Natural killer cell (primary cell): ENCODE results near the gene SPRED2. TPM values are rescaled to one million over a fixed set of nuclear protein-coding genes. Genes with fewer than 3 reads are reported as not detected.

Experiments
- ATAC-seq, 3 donors: fragments of 150-1000 bp in 2 of 3; fragments of 200-7000 bp in 1 of 3; cut with Tn5 transposase; 1 replicate in 1 of 3; 2 replicates in 2 of 3; pipeline ENCODE4 v1.10.0; 2021; ENCODE audit warnings: mild to moderate bottlenecking in 2 of 3, moderate library complexity in 2 of 3
- DNase-seq, 2 donors: peaks; one replicate each; pipeline versions ENCODE4 v3.0.0 to v3.0.0-alpha.2; 2013 to 2021; ENCODE audit warnings: mixed read lengths in 1 of 2
- H3K27ac ChIP-seq: one replicate; pipeline ENCODE4 v1.5.1; 2013; ENCODE audit warnings: mild to moderate bottlenecking, low read length
- H3K27me3 ChIP-seq: one replicate; pipeline ENCODE4 v1.6.1; 2013; ENCODE audit warnings: low read length; ENCODE audit not compliant: control insufficient read depth, insufficient read depth
- H3K36me3 ChIP-seq: one replicate; pipeline ENCODE4 v1.6.1; 2013; ENCODE audit warnings: low read length; ENCODE audit not compliant: control insufficient read depth, insufficient read depth
- H3K4me1 ChIP-seq: one replicate; pipeline ENCODE4 v1.6.1; 2013; ENCODE audit warnings: low read length; ENCODE audit not compliant: control insufficient read depth, insufficient read depth
- H3K4me3 ChIP-seq: one replicate; pipeline ENCODE4 v1.5.1; 2013; ENCODE audit warnings: low read length
- H3K9me3 ChIP-seq: one replicate; pipeline ENCODE4 v1.6.1; 2013; ENCODE audit warnings: low read length; ENCODE audit not compliant: control insufficient read depth, insufficient read depth
- H3K27ac Mint-ChIP-seq, 2 donors: one replicate each; pipeline ENCODE4 v1.8.0; 2022; ENCODE audit warnings: mild to moderate bottlenecking in 2 of 2, mixed read lengths in 2 of 2, moderate library complexity in 1 of 2
- H3K27me3 Mint-ChIP-seq, 2 donors: one replicate each; pipeline ENCODE4 v1.8.0; 2022; ENCODE audit warnings: low read depth in 2 of 2, mixed read lengths in 2 of 2
- H3K36me3 Mint-ChIP-seq: one replicate; pipeline ENCODE4 v1.8.0; 2022; ENCODE audit warnings: mixed read lengths
- H3K4me1 Mint-ChIP-seq, 2 donors: one replicate each; pipeline ENCODE4 v1.8.0; 2022; ENCODE audit warnings: mixed read lengths in 2 of 2
- H3K4me3 Mint-ChIP-seq: one replicate; pipeline ENCODE4 v1.8.0; 2022; ENCODE audit warnings: mild to moderate bottlenecking, moderate library complexity, mixed read lengths
- H3K9me3 Mint-ChIP-seq, 2 donors: one replicate each; pipeline ENCODE4 v1.8.0; 2022; ENCODE audit warnings: mixed read lengths in 2 of 2
- WGBS: methylation state at CpG from one replicate; pipeline ENCODE4 v1.1.7; 2013; ENCODE audit warnings: missing lambda C conversion rate; ENCODE audit not compliant: insufficient coverage; 5-methylcytosine and 5-hydroxymethylcytosine counted together
- intact Hi-C: fragments of 100-400 bp; cut with micrococcal nuclease; formaldehyde crosslinking; loops from one replicate; pipeline ENCODE4 v1.14.2; 2022
- total RNA-seq, 4 donors: library from RNA; stranded (reverse); fragments of 120-200 nt in 1 of 4; gene quantifications; one replicate each; pipeline versions ENCODE4 v1.2.3 to v1.2.4, GENCODE V29; 2013 to 2022
- TF ChIP-seq, protein P1 (sequence below): fragments of 200-600 bp; IDR thresholded peaks from one replicate; pipeline ENCODE4 v1.8.0; 2022; ENCODE audit warnings: antibody characterized with exemption

Gene SPRED2
- total RNA-seq, 3 donors from 2014 or later (not counting 1 experiment from before 2014, with no cell fraction given), result 3.8 to 8.6 (median 8.3) TPM

GRCh38 chr2:65314801-65315441, 117.5 kb downstream of the SPRED2 start:
- TF ChIP-seq, protein P1, sequence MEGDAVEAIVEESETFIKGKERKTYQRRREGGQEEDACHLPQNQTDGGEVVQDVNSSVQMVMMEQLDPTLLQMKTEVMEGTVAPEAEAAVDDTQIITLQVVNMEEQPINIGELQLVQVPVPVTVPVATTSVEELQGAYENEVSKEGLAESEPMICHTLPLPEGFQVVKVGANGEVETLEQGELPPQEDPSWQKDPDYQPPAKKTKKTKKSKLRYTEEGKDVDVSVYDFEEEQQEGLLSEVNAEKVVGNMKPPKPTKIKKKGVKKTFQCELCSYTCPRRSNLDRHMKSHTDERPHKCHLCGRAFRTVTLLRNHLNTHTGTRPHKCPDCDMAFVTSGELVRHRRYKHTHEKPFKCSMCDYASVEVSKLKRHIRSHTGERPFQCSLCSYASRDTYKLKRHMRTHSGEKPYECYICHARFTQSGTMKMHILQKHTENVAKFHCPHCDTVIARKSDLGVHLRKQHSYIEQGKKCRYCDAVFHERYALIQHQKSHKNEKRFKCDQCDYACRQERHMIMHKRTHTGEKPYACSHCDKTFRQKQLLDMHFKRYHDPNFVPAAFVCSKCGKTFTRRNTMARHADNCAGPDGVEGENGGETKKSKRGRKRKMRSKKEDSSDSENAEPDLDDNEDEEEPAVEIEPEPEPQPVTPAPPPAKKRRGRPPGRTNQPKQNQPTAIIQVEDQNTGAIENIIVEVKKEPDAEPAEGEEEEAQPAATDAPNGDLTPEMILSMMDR, result no peak
- Mint-ChIP-seq H3K27me3 (no peaks in the 10 kb centered on the region), H3K27ac (no peak overlapping the region), H3K36me3 (peaks cover 7% of the 10 kb centered on the region), H3K4me1 (no peaks in the 10 kb centered on the region), H3K9me3 (no peaks in the 10 kb centered on the region), H3K4me3 (no peak overlapping the region)
- Histone ChIP-seq H3K9me3 (no peaks in the 10 kb centered on the region), H3K36me3 (no peaks in the 10 kb centered on the region), H3K27ac (no peak overlapping the region), H3K4me3 (no peak overlapping the region), H3K4me1 (peaks cover 4% of the 10 kb centered on the region), H3K27me3 (no peaks in the 10 kb centered on the region)
- no peak for DNase-seq
- 91% methylated on average over 8 of the region's 8 CpGs for WGBS
- ATAC-seq, result no peak
- intact Hi-C loops, result no loop called here

- Mint-ChIP-seq H3K9me3 (no peaks in the 10 kb centered on the region), H3K4me1 (no peaks in the 10 kb centered on the region), H3K36me3 (peaks cover 7% of the 10 kb centered on the region), H3K4me3 (no peak overlapping the region), H3K27me3 (no peaks in the 10 kb centered on the region), H3K27ac (no peak overlapping the region)
- TF ChIP-seq, protein P1, result no peak
- Histone ChIP-seq H3K4me3 (no peak overlapping the region), H3K27ac (no peak overlapping the region), H3K4me1 (no peaks in the 10 kb centered on the region), H3K27me3 (no peaks in the 10 kb centered on the region), H3K9me3 (no peaks in the 10 kb centered on the region), H3K36me3 (no peaks in the 10 kb centered on the region)
- ATAC-seq (no peak), DNase-seq (no peak)
- 97% methylated on average over 24 of the region's 24 CpGs for WGBS
- intact Hi-C loops, result no loop called here
Observed at GRCh38 chr2:65313954-65314256, 118.5 kb downstream of the SPRED2 start.

- Mint-ChIP-seq H3K27ac (no peak overlapping the region), H3K27me3 (no peaks in the 10 kb centered on the region), H3K36me3 (peaks cover 7% of the 10 kb centered on the region), H3K4me3 (no peak overlapping the region), H3K4me1 (no peaks in the 10 kb centered on the region), H3K9me3 (no peaks in the 10 kb centered on the region)
- Histone ChIP-seq H3K27ac (no peak overlapping the region), H3K27me3 (no peaks in the 10 kb centered on the region), H3K4me3 (no peak overlapping the region), H3K36me3 (no peaks in the 10 kb centered on the region), H3K4me1 (no peaks in the 10 kb centered on the region), H3K9me3 (no peaks in the 10 kb centered on the region)
- DNase-seq (no peak), ATAC-seq (no peak)
- TF ChIP-seq, protein P1, result no peak
- WGBS, result 91% methylated on average over 52 of the region's 52 CpGs
- intact Hi-C loops, result no loop called here
Observed at GRCh38 chr2:65313126-65313953, 119.1 kb downstream of the SPRED2 start.
